ENCODE data around the gene CCNB3. TPM values are rescaled to one million over a fixed set of nuclear protein-coding genes. Genes with fewer than 3 reads are reported as not detected.
A peak's percentile ranks its signal among the peaks of the same experiment; 100 is the strongest.
"Not testable (repeated sequence)": the region's sequence is repeated elsewhere in the genome, so short reads cannot be mapped to it uniquely, and the experiment has no call there.

CCNB3 gene
- total and polyA plus RNA-seq, 8 donors = 0.12 to 2.0 (median 0.51) TPM

- Histone ChIP-seq H3K9me3 (no peaks in the 10 kb centered on the region), H3K27ac (no peak overlapping the region), H3K4me3 (no peak overlapping the region), H3K36me3 (no peaks in the 10 kb centered on the region), H3K4me1 (no peaks in the 10 kb centered on the region), H3K27me3 (no peaks in the 10 kb centered on the region)
- peak in 2 of 4 donors; percentile 13 to 17 for TF ChIP-seq CTCF (IDR thresholded peaks at IDR 0.05)
- 50 to 51% methylated on average over 8 of the region's 8 CpGs for WGBS, 2 donors
- FAIRE-seq (no peak), DNase-seq (no peak), ATAC-seq (no peak)
- intact Hi-C loops (cut with DNase I) = no loop called here
Observed at GRCh38 chrX:50211510-50211909, 6.9 kb downstream of the CCNB3 start.

GRCh38 chrX:50281253-50281652 is 76.7 kb downstream of the CCNB3 start:
- WGBS, 2 donors = 78 to 86% methylated on average over 19 of the region's 19 CpGs

GRCh38 chrX:50327235-50327634 is 122.7 kb downstream of the CCNB3 start:
- 45 to 57% methylated on average over 2 of the region's 2 CpGs for WGBS, 2 donors
- ATAC-seq (no peak), FAIRE-seq (no peak), DNase-seq (no peak)
- no peak overlapping the region for H3K27ac ChIP-seq
- H3K4me3 ChIP-seq = no peak overlapping the region
- H3K27me3 ChIP-seq = peaks cover 0 to 4% (median 2%) of the 10 kb centered on the region in 4 donors
- intact Hi-C loops (cut with DNase I) = no loop called here
- H3K9me3 ChIP-seq = no peaks in the 10 kb centered on the region
- no peaks in the 10 kb centered on the region for H3K4me1 ChIP-seq
- H3K36me3 ChIP-seq = no peaks in the 10 kb centered on the region
- TF ChIP-seq CTCF (IDR thresholded peaks at IDR 0.05) = no peak

More at GRCh38 chrX:50281253-50281652, 76.7 kb downstream of the CCNB3 start:
- Histone ChIP-seq H3K27ac (no peak overlapping the region), H3K4me1 (no peaks in the 10 kb centered on the region), H3K4me3 (no peak overlapping the region), H3K36me3 (no peaks in the 10 kb centered on the region), H3K9me3 (no peaks in the 10 kb centered on the region), H3K27me3 (peaks cover 0 to 8% (median 0%) of the 10 kb centered on the region in 4 donors)
- intact Hi-C loops (cut with DNase I) = no loop called here
- no peak for FAIRE-seq
- no peak for ATAC-seq
- no peak for TF ChIP-seq CTCF (IDR thresholded peaks at IDR 0.05)
- DNase-seq = peak in 1 of 6 donors; percentile 43

GRCh38 chrX:50332668-50333067 is 128.1 kb downstream of the CCNB3 start:
- H3K9me3 ChIP-seq; ATAC-seq; H3K4me3 ChIP-seq; H3K27me3 ChIP-seq; DNase-seq; H3K4me1 ChIP-seq; H3K27ac ChIP-seq; intact Hi-C loops (cut with DNase I); FAIRE-seq; H3K36me3 ChIP-seq: not testable (repeated sequence)
- WGBS, 2 donors = 20 to 29% methylated on average over 5 of the region's 5 CpGs

GRCh38 chrX:50333308-50333707 is 128.7 kb downstream of the CCNB3 start:
- Histone ChIP-seq H3K9me3 (no peaks in the 10 kb centered on the region), H3K27ac (no peak overlapping the region), H3K4me1 (no peaks in the 10 kb centered on the region), H3K27me3 (no peaks in the 10 kb centered on the region), H3K36me3 (no peaks in the 10 kb centered on the region), H3K4me3 (no peak overlapping the region)
- TF ChIP-seq CTCF (IDR thresholded peaks at IDR 0.05) = no peak
- FAIRE-seq (no peak), ATAC-seq (no peak), DNase-seq (no peak)
- intact Hi-C loops (cut with DNase I) = no loop called here
- WGBS, 2 donors = 72 to 76% methylated on average over 6 of the region's 6 CpGs
